Panc1 (cell line): ENCODE measurements around the gene NEO1. TPM values are rescaled to one million over a fixed set of nuclear protein-coding genes. Genes with fewer than 3 reads are reported as not detected.

Experiments
- ATAC-seq: fragments of 200-7000 bp; cut with Tn5 transposase; 2 replicates; pipeline ENCODE4 v1.9.1; 2020; ENCODE audit warnings: mild to moderate bottlenecking, moderate library complexity
- BruUV-seq: library from RNA; stranded (reverse); fragments of 400-500 nt; replicated peaks from 2 replicates; lab custom pipeline; 2021; lab: Mats Ljungman, UMichigan
- CTCF ChIA-PET: fragments of 300-600 bp; sonication (Branson Sonifier 250); formaldehyde crosslinking; loops from one replicate; lab custom pipeline; 2022; ENCODE audit warnings: antibody characterized with exemption; lab: Charles Lee
- POLR2A ChIA-PET: fragments of 300-600 bp; sonication (Branson Sonifier 250); formaldehyde crosslinking; loops from one replicate; lab custom pipeline; 2022; ENCODE audit warnings: antibody characterized with exemption; lab: Charles Lee
- DNase-seq: peaks from one replicate; pipeline ENCODE4 v3.0.0-alpha.2; 2010; ENCODE audit warnings: low read depth, low spot score
- H3K27ac ChIP-seq: 2 replicates; pipeline ENCODE4 v1.5.1; 2011; ENCODE audit warnings: mild to moderate bottlenecking, low read length, inconsistent platforms
- H3K27me3 ChIP-seq: fragments of 200-500 bp; sonication (Bioruptor generic); 2 replicates; pipeline ENCODE4 v1.6.0; 2014; ENCODE audit warnings: low read length, inconsistent platforms; ENCODE audit not compliant: control insufficient read depth, insufficient read depth
- H3K36me3 ChIP-seq: fragments of 200-500 bp; sonication (Bioruptor generic); 2 replicates; pipeline ENCODE4 v1.5.1; 2014; ENCODE audit warnings: inconsistent platforms, mild to moderate bottlenecking, low read length, moderate library complexity; ENCODE audit not compliant: control insufficient read depth, insufficient read depth
- H3K4me1 ChIP-seq: 2 replicates; pipeline ENCODE4 v1.5.1; 2011; ENCODE audit warnings: inconsistent platforms, mild to moderate bottlenecking, low read length, moderate library complexity; ENCODE audit not compliant: control insufficient read depth, insufficient read depth
- H3K4me3 ChIP-seq, 2 experiments: 2 replicates each; pipeline ENCODE4 v1.5.1; 2011 to 2012; ENCODE audit warnings: low read depth in 2 of 2, low read length in 2 of 2, mild to moderate bottlenecking in 2 of 2, inconsistent platforms in 1 of 2, moderate library complexity in 1 of 2
- H3K9me3 ChIP-seq: fragments of 200-500 bp; sonication (Bioruptor generic); 2 replicates; pipeline ENCODE4 v1.5.1; 2014; ENCODE audit warnings: low read depth, mild to moderate bottlenecking, inconsistent platforms, low read length, moderate library complexity; ENCODE audit not compliant: control insufficient read depth, insufficient read depth
- POLR2AphosphoS5 ChIP-seq: IDR thresholded peaks from 2 replicates; pipeline ENCODE4 v1.6.1; 2012; ENCODE audit warnings: mild to moderate bottlenecking, low read depth, low read length, moderate library complexity
- SIN3A ChIP-seq: IDR thresholded peaks from 2 replicates; pipeline ENCODE4 v1.6.1; 2012; ENCODE audit warnings: low read depth, mild to moderate bottlenecking, low read length, moderate library complexity, borderline replicate concordance; ENCODE audit not compliant: insufficient read depth
- TCF7L2 ChIP-seq: IDR thresholded peaks from 2 replicates; pipeline ENCODE4 v1.6.1; 2011; ENCODE audit warnings: mild to moderate bottlenecking, low read depth, low read length, inconsistent platforms
- in situ Hi-C: cut with HindIII; loops from 2 replicates; pipeline ENCODE4 v1.10.0; 2016; ENCODE audit warnings: low sequenced_read_pairs, low pct_unique_long_range_greater_than_20kb
- intact Hi-C: fragments of 100-400 bp; cut with micrococcal nuclease; formaldehyde crosslinking; loops from one replicate; pipeline ENCODE4 v1.10.0; 2022; ENCODE audit not compliant: unreplicated experiment
- total RNA-seq: library from RNA; stranded (reverse); gene quantifications from one replicate; pipeline ENCODE4 v1.2.1, GENCODE V29; 2021; ENCODE audit not compliant: unreplicated experiment
- TF ChIP-seq, protein P1 (sequence below): fragments of 450-650 bp; IDR thresholded peaks from 2 replicates; pipeline ENCODE4 v1.5.1; 2017; ENCODE audit warnings: mild to moderate bottlenecking
- TF ChIP-seq, protein P2 (sequence below), 2 experiments: IDR thresholded peaks; 2 replicates each; pipeline ENCODE4 v1.6.1; 2011 to 2012; ENCODE audit warnings: low read depth in 2 of 2, control low read depth in 1 of 2, low read length in 1 of 2, mild to moderate bottlenecking in 1 of 2, moderate library complexity in 1 of 2; ENCODE audit not compliant: insufficient read depth in 1 of 2

NEO1 gene
- total RNA-seq, 1 experiment from 2014 or later = 7.5 TPM

DNA sequence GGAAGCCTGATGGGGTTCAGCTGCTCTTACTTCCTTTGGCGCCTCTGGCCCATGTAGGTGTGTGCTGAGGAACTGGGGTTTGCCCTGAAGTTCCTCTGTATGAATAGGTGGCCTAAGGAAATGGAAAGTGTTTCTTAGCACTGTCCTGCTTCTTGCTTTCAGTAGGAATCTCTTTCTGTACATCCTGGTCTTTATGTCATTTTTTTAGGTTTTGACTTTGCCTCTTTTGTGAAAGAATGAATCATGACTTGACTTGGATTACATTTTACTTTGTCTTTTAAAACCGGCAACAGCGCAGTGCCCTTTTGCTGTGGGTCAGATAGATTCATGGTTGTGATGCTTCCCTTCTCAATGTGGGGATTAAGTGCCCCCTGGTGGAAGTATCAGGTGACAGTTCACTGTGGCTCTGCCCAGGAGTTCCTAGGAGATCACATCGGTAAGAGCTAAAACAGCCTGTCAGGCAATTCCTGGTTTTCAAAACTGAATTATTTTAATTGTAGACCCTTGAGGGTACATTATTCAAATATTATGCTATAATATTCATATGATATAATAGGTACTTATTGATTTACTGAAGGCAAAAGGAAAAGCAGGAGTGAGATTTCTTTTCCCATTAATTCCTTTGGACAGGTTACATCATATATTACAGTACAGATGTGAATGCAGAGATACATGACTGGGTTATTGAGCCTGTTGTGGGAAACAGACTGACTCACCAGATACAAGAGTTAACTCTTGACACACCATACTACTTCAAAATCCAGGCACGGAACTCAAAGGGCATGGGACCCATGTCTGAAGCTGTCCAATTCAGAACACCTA is 221.1 kb downstream of the NEO1 start:
- ChIA-PET POLR2A (no interaction called here), CTCF (interaction anchor here (0.7 to 2.1 kb wide), 2 partner anchors 32 to 358 kb away, joined by 3 to 17 read pairs; no protein-coding TSS in a partner anchor)
- in situ Hi-C loops (no loop called here), intact Hi-C loops (loop anchor here (1.0 kb wide), 1 partner anchor 32 kb away; no protein-coding TSS in a partner anchor)
- BruUV-seq = no TSS peak
- Histone ChIP-seq H3K27me3 (0 out of 2 replicates have a peak, but pooled peaks cover 2% of the 10 kb centered on the region), H3K4me3 (no peak overlapping the region), H3K27ac (no peak overlapping the region), H3K36me3 (no peaks in the 10 kb centered on the region), H3K4me1 (no peaks in the 10 kb centered on the region), H3K9me3 (no peaks in the 10 kb centered on the region)
- TF ChIP-seq TCF7L2 (no peak), SIN3A (no peak), POLR2AphosphoS5 (no peak)
- TF ChIP-seq, protein P1, sequence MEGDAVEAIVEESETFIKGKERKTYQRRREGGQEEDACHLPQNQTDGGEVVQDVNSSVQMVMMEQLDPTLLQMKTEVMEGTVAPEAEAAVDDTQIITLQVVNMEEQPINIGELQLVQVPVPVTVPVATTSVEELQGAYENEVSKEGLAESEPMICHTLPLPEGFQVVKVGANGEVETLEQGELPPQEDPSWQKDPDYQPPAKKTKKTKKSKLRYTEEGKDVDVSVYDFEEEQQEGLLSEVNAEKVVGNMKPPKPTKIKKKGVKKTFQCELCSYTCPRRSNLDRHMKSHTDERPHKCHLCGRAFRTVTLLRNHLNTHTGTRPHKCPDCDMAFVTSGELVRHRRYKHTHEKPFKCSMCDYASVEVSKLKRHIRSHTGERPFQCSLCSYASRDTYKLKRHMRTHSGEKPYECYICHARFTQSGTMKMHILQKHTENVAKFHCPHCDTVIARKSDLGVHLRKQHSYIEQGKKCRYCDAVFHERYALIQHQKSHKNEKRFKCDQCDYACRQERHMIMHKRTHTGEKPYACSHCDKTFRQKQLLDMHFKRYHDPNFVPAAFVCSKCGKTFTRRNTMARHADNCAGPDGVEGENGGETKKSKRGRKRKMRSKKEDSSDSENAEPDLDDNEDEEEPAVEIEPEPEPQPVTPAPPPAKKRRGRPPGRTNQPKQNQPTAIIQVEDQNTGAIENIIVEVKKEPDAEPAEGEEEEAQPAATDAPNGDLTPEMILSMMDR = peak; percentile 87
- TF ChIP-seq, protein P2, sequence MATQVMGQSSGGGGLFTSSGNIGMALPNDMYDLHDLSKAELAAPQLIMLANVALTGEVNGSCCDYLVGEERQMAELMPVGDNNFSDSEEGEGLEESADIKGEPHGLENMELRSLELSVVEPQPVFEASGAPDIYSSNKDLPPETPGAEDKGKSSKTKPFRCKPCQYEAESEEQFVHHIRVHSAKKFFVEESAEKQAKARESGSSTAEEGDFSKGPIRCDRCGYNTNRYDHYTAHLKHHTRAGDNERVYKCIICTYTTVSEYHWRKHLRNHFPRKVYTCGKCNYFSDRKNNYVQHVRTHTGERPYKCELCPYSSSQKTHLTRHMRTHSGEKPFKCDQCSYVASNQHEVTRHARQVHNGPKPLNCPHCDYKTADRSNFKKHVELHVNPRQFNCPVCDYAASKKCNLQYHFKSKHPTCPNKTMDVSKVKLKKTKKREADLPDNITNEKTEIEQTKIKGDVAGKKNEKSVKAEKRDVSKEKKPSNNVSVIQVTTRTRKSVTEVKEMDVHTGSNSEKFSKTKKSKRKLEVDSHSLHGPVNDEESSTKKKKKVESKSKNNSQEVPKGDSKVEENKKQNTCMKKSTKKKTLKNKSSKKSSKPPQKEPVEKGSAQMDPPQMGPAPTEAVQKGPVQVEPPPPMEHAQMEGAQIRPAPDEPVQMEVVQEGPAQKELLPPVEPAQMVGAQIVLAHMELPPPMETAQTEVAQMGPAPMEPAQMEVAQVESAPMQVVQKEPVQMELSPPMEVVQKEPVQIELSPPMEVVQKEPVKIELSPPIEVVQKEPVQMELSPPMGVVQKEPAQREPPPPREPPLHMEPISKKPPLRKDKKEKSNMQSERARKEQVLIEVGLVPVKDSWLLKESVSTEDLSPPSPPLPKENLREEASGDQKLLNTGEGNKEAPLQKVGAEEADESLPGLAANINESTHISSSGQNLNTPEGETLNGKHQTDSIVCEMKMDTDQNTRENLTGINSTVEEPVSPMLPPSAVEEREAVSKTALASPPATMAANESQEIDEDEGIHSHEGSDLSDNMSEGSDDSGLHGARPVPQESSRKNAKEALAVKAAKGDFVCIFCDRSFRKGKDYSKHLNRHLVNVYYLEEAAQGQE (IDR thresholded peaks at IDR 0.05; ENCODE audit: insufficient read depth in 1 of 2, low read depth in 2 of 2, low read length in 1 of 2) = no peak
- ATAC-seq (peak; percentile 96; the same call in 1 of the 2 replicates), DNase-seq (peak; percentile 45)

DNA sequence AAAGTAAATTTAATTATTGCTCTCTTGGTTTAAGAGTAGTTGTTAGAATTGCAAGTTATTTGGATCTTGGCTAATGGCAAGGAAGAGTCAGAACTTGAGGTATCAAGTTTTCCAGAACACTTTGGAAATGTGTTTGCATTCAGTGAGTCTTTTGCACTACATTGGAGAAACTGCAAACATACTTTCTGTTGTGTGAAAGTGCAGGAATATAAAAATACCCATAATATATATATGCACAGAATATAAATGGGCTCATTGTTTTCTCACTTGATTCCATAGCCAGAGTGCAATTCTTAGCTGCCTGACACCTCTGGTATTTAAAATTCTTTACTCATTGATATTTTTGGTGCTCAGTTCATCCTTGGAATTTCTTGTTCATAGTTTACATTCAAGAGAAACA is 223.6 kb downstream of the NEO1 start:
- no peak for TF ChIP-seq POLR2AphosphoS5
- in situ Hi-C loops (no loop called here), intact Hi-C loops (no loop called here)
- ChIA-PET CTCF (interaction anchor here (0.7 kb wide), 1 partner anchor 35 kb away, joined by 5 read pairs; no protein-coding TSS in a partner anchor), POLR2A (no interaction called here)
- DNase-seq (no peak), ATAC-seq (no peak)
- Histone ChIP-seq H3K9me3 (no peaks in the 10 kb centered on the region), H3K27me3 (0 out of 2 replicates have a peak, but pooled peaks cover 2% of the 10 kb centered on the region), H3K27ac (no peak overlapping the region), H3K4me3 (no peak overlapping the region), H3K4me1 (no peaks in the 10 kb centered on the region), H3K36me3 (no peaks in the 10 kb centered on the region)
- BruUV-seq = no TSS peak
